ENCODE measurements around the gene INSR. TPM values are rescaled to one million over a fixed set of nuclear protein-coding genes. Genes with fewer than 3 reads are reported as not detected.

Gene INSR
- total and polyA plus RNA-seq, 2 of the 8 experiments (the other 6 are each of a cell fraction or from before 2014, with no cell fraction given) = 13.1 to 48.7 TPM

DNA sequence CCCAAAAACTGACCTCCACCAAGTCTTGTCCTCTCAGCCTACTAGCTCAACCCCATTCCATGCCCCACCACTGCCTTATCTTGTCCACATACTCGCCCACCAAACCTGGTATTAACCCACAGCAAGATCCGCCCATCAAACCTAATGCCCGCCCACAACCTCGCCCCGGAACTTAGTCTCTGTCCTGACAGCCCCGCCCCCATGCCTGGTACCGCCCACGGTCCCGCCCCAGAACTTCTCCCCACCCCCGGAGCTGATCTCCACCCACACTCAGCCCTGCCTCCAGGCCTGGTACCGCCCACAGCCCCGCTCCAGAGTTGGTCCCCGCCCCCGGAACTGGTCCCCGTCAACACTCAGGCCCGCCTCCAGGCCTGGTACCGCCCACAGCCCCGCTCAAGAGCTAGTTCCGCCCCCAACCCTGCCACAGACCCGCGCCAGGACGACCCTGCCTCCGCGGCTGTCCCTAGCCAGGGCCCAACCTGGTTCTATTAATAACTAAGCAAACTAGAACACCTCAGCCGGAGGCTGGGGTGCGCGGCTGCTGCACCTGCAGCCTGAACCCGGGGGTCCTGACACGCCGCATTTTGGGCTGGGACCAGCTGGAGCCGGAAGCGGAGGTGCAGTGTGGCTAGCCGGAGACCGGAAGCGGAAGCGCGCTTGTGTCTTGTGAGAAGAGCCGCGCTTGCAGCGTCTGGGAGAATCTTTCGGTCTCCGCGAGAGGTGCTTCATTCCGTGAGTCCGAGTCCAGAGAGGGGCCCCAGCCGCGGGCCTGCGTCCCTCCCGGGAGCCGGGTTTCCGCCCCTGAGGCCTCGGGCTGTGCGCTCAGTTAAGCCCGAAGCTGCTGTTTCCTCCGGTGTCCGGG lies 224.9 kb downstream of the INSR start, which contains the start of gene ZNF557 (continued):
- TF ChIP-seq, protein P1, sequence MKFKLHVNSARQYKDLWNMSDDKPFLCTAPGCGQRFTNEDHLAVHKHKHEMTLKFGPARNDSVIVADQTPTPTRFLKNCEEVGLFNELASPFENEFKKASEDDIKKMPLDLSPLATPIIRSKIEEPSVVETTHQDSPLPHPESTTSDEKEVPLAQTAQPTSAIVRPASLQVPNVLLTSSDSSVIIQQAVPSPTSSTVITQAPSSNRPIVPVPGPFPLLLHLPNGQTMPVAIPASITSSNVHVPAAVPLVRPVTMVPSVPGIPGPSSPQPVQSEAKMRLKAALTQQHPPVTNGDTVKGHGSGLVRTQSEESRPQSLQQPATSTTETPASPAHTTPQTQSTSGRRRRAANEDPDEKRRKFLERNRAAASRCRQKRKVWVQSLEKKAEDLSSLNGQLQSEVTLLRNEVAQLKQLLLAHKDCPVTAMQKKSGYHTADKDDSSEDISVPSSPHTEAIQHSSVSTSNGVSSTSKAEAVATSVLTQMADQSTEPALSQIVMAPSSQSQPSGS (IDR thresholded peaks at IDR 0.05; ENCODE audit: low read length) = no peak
- TF ChIP-seq RBBP5 (IDR thresholded peaks at IDR 0.05; ENCODE audit: borderline replicate concordance, low read depth, low read length) = no peak
- TF ChIP-seq CTBP2 (IDR thresholded peaks at IDR 0.05; ENCODE audit: borderline replicate concordance, insufficient read depth, insufficient read length, low read length) = no peak
- no peak for TF ChIP-seq ZNF274 (IDR thresholded peaks at IDR 0.05; ENCODE audit: borderline replicate concordance, extremely low read depth, low read length)
- TF ChIP-seq, protein P2, sequence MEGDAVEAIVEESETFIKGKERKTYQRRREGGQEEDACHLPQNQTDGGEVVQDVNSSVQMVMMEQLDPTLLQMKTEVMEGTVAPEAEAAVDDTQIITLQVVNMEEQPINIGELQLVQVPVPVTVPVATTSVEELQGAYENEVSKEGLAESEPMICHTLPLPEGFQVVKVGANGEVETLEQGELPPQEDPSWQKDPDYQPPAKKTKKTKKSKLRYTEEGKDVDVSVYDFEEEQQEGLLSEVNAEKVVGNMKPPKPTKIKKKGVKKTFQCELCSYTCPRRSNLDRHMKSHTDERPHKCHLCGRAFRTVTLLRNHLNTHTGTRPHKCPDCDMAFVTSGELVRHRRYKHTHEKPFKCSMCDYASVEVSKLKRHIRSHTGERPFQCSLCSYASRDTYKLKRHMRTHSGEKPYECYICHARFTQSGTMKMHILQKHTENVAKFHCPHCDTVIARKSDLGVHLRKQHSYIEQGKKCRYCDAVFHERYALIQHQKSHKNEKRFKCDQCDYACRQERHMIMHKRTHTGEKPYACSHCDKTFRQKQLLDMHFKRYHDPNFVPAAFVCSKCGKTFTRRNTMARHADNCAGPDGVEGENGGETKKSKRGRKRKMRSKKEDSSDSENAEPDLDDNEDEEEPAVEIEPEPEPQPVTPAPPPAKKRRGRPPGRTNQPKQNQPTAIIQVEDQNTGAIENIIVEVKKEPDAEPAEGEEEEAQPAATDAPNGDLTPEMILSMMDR (IDR thresholded peaks at IDR 0.05; ENCODE audit: control extremely low read depth in 1 of 3, insufficient read depth in 1 of 3, low read depth in 1 of 3, low read length in 3 of 3) = no peak
- TF ChIP-seq BACH1 (IDR thresholded peaks at IDR 0.05; ENCODE audit: low read length) = no peak
- TF ChIP-seq HDAC6 (IDR thresholded peaks at IDR 0.05; ENCODE audit: low read depth, low read length) = no peak
- no peak for TF ChIP-seq BRCA1 (IDR thresholded peaks at IDR 0.05; ENCODE audit: low read depth, low read length)
- TF ChIP-seq RAD21 (IDR thresholded peaks at IDR 0.05 in 1 of 2, conservative IDR thresholded peaks at IDR 0.05 in 1 of 2; ENCODE audit: low read depth in 2 of 2, low read length in 2 of 2) = no peak
- TF ChIP-seq CREB1 (IDR thresholded peaks at IDR 0.05) = no peak
- TF ChIP-seq EZH2 (IDR thresholded peaks at IDR 0.05; ENCODE audit: low read depth, low read length, severe bottlenecking) = no peak
- TF ChIP-seq SUZ12 (IDR thresholded peaks at IDR 0.05; ENCODE audit: low read length) = no peak
- TF ChIP-seq CHD2 (IDR thresholded peaks at IDR 0.05; ENCODE audit: low read length) = no peak
- TF ChIP-seq RNF2 (IDR thresholded peaks at IDR 0.05; ENCODE audit: borderline replicate concordance, low read depth, low read length, missing control alignments, poor library complexity, severe bottlenecking) = no peak
- TF ChIP-seq SP2 (IDR thresholded peaks at IDR 0.05; ENCODE audit: low read length) = no peak
- no peak for TF ChIP-seq JUN (IDR thresholded peaks at IDR 0.05; ENCODE audit: low read depth, low read length)
- TF ChIP-seq CBX8 (IDR thresholded peaks at IDR 0.05; ENCODE audit: borderline replicate concordance, low read depth, low read length) = no peak
- TF ChIP-seq BCL11A (IDR thresholded peaks at IDR 0.05; ENCODE audit: low read depth in 2 of 2, low read length in 2 of 2) = no peak
- TF ChIP-seq FOSL1 (IDR thresholded peaks at IDR 0.05; ENCODE audit: insufficient read depth, low read depth, low read length) = no peak

All from H1 (cell line).